ENCODE measurements around the gene TSPAN15.
"Not testable (repeated sequence)": the region's sequence is repeated elsewhere in the genome, so short reads cannot be mapped to it uniquely, and the experiment has no call there.

TSPAN15 gene

DNA sequence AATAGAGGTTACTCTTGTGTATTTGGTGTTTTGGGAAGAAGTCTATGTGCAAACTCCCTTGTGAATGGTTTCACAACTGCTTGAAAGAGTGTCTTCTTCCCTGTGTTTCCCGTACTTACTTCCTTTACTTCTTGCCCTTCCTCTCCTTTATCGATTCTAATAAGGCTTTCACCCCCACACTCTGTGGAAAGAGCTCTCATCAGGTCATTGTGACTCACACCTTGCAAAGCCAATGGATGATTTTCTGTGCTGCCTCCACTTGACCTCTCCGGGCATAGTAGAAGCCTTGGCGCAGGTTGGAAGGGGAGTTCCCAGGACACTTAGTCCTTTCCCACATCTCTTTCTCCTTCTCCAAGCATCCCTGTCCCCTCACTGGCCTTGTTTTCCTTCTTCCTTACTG is 6.2 kb upstream of the TSPAN15 start:
- no peak overlapping the region for H3K4me3 ChIP-seq (ENCODE audit: low read depth, low read length)
- peak; percentile 37 for DNase-seq (ENCODE audit: low read depth)
- TF ChIP-seq, protein P1, sequence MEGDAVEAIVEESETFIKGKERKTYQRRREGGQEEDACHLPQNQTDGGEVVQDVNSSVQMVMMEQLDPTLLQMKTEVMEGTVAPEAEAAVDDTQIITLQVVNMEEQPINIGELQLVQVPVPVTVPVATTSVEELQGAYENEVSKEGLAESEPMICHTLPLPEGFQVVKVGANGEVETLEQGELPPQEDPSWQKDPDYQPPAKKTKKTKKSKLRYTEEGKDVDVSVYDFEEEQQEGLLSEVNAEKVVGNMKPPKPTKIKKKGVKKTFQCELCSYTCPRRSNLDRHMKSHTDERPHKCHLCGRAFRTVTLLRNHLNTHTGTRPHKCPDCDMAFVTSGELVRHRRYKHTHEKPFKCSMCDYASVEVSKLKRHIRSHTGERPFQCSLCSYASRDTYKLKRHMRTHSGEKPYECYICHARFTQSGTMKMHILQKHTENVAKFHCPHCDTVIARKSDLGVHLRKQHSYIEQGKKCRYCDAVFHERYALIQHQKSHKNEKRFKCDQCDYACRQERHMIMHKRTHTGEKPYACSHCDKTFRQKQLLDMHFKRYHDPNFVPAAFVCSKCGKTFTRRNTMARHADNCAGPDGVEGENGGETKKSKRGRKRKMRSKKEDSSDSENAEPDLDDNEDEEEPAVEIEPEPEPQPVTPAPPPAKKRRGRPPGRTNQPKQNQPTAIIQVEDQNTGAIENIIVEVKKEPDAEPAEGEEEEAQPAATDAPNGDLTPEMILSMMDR (conservative IDR thresholded peaks at IDR 0.05; ENCODE audit: low read depth, low read length), result no peak

DNA sequence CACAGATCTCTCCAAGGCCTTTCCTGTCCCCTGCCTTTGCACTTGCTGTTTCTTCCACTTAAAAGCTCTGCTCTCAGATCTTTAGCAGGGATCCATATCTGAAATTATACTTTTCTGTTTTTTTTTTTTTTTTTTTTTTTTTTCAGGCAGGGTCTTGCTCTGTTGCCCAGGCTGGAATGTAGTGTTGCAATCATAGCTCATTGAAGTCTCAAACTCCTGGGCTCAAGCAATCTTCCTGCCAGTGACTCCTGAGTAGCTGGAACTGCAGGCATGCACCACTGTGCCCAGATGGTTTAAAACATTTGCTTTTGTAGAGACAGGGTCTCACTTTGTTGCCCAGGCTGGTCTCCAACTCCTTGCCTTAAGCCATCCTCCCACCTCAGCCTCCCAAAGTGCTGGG is 5.0 kb upstream of the TSPAN15 start:
- H3K4me3 ChIP-seq (ENCODE audit: low read depth, low read length), result no peak overlapping the region
- peak; percentile 41 for DNase-seq (ENCODE audit: low read depth)
- TF ChIP-seq, protein P1 (conservative IDR thresholded peaks at IDR 0.05; ENCODE audit: low read depth, low read length), result no peak

DNA sequence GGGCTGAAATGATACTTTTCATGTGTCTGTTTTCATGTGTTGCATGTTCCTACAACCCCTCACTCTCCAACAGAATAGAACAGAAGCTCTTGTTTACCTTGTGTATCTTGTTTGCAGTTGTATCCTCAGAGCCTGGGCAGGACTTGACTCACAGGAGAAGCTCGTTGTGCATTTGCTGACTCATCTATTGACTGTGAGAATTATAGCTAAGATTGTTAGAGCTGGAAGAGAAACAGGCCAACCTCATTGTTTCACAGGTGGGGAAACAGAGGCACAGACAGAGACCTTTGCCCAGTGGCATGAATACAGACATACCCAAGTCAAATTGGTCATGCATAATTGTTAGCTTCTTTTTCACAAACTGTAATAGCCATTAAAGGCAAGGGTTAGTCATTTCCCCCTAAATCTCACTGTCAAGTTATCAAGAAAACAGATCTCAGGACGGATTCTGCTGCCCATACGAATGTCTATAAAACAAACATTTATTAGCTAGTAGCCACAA is 4.6 kb upstream of the TSPAN15 start:
- TF ChIP-seq, protein P1 (conservative IDR thresholded peaks at IDR 0.05; ENCODE audit: low read depth, low read length), result no peak
- H3K4me3 ChIP-seq (ENCODE audit: low read depth, low read length), result no peak overlapping the region
- peak; percentile 92 for DNase-seq (ENCODE audit: low read depth)

DNA sequence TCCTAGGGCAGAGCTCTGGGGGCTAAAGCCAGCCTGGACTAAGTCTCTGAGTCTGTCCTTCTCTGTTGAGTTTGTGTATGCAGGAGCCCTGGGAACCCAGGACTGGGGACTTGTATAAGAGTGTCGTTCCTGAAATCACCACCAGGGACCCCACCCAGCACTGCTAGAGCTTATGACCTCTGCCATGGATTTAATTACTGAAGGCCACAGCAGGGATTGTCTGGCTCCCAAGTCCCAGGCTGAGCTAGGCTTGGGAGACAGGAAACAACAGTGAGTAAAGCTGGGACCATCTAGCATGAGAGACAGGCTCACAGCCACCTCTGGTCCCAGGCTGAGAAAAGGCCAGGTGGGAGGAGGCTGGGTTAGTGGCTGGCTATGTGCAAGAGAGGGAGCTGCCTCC is 1.4 kb upstream of the TSPAN15 start:
- peak; percentile 62 for DNase-seq (ENCODE audit: low read depth)
- TF ChIP-seq, protein P1 (conservative IDR thresholded peaks at IDR 0.05; ENCODE audit: low read depth, low read length), result peak; percentile 57
- H3K4me3 ChIP-seq (ENCODE audit: low read depth, low read length), result no peak overlapping the region

DNA sequence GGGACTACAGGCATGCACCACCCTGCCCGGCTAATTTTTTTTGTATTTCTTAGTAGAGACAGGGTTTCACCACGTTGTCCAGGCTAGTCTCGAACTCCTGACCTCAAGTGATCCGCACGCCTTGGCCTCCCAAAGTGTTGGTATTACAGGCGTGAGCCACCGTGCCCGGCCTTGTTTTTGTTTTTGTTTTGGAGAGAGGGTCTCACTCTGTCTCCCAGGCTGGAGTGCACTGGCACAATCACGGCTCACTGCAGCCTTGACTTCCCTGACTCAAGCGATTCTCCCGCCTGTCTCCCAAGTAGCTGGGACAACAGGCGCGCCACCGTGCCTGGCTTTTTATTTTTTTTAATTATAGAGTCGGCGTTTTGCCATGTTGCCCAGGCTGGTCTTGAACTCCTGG is 870 bp upstream of the TSPAN15 start:
- DNase-seq (ENCODE audit: low read depth), result not testable (repeated sequence)

DNA sequence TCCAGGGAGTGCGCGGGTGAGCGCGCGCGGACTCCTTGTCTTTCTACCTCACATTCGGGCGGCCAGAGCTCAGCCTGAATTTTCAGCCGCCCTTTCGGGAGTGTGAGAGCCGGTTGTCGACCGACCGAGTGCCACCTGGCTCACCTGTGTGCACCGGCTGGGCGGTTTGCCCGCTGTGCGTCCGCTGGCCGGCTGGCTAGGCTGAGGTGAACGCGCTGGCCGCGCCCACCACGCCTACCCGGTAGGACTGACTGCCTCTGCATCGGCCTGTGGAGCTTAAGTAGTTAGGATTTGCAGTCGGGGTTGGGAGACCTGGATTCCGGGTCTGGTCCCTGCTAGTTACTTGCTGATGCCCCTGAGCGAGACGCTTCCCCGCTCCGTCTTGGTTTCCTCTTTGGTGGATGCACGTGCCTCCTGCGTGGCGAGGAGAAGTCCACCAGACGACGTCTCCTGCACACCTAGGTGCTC is 553 bp downstream of the TSPAN15 start:
- TF ChIP-seq, protein P1 (conservative IDR thresholded peaks at IDR 0.05; ENCODE audit: low read depth, low read length), result no peak
- no peak for DNase-seq (ENCODE audit: low read depth)

More for the DNA sequence above, 870 bp upstream of the TSPAN15 start:
- H3K4me3 ChIP-seq (ENCODE audit: low read depth, low read length), result not testable (repeated sequence)

DNA sequence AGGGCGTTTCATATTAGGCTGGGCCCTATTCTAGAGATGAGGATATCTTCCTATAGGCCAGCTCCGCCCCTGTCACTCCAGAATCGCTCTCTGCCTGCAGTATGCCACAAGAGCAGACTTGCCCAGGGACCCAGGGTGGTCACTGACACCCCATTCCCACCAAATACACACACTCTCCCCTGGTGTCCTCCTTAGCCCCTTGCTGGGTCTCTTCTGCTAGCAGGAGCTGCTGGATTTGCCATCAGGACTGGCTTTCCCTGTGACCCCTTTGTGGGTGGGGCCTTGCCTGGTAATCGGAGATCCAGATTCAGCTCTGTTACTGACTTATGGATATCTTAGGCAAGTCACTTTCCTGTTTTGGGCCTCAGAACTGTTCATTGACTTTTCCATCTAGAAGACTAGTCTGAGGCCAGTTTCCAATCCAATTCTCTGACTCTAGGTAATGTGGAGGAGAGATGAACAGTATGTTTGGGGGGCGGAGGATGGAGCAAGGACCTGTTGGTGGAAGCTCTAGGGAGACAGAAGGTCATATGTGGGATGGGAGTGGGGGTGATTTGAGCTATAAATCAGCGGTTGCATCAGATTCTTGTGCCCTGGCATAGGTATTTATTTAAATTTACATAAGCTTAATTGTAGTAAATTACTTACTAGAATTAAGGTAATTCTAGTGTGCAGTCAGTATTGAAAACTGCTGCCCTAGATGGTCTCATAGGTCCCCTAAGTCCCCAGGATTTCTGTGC is 1.6 kb downstream of the TSPAN15 start:
- TF ChIP-seq, protein P1 (conservative IDR thresholded peaks at IDR 0.05; ENCODE audit: low read depth, low read length), result no peak
- DNase-seq (ENCODE audit: low read depth), result no peak
- H3K4me3 ChIP-seq (ENCODE audit: low read depth, low read length), result no peak overlapping the region

More for the DNA sequence above, 553 bp downstream of the TSPAN15 start:
- H3K4me3 ChIP-seq (ENCODE audit: low read depth, low read length), result peak overlapping the region; percentile 62
